K562 (cell line): ENCODE data around the gene LSM8. TPM values are rescaled to one million over a fixed set of nuclear protein-coding genes. Genes with fewer than 3 reads are reported as not detected.

ENCODE experiments used
- ASH1L ChIP-seq: fragments of 450-650 bp; IDR thresholded peaks from 2 replicates; pipeline ENCODE4 v1.6.1; 2018; ENCODE audit warnings: borderline replicate concordance, mild to moderate bottlenecking, low read depth; ENCODE audit not compliant: partially characterized antibody
- BRD4 ChIP-seq: fragments of 200-600 bp; sonication (generic); IDR thresholded peaks from 2 replicates; pipeline ENCODE4 v1.6.1; 2017; ENCODE audit warnings: inconsistent platforms
- HDAC2 ChIP-seq: fragments of 450-650 bp; IDR thresholded peaks from 2 replicates; pipeline ENCODE4 v1.6.1; 2016; ENCODE audit warnings: mild to moderate bottlenecking
- KDM2B ChIP-seq: fragments of 250-450 bp; sonication (Bioruptor Pico); IDR thresholded peaks from 2 replicates; pipeline ENCODE4 v1.8.0; 2021; ENCODE audit warnings: mild to moderate bottlenecking, moderate library complexity
- MAFK ChIP-seq: IDR thresholded peaks from 2 replicates; pipeline ENCODE4 v1.6.1; 2011; ENCODE audit warnings: low read length, improper control_type of control experiment
- MEF2D ChIP-seq: conservative IDR thresholded peaks from 2 replicates; pipeline ENCODE4 v1.6.1; 2016; ENCODE audit warnings: low read depth, missing genetic modification characterization, missing compliant biosample characterization
- MIER1 ChIP-seq: fragments of 450-650 bp; IDR thresholded peaks from 2 replicates; pipeline ENCODE4 v1.6.1; 2016; ENCODE audit warnings: antibody characterized with exemption, mild to moderate bottlenecking, low read depth
- NFRKB ChIP-seq: fragments of 450-650 bp; IDR thresholded peaks from 2 replicates; pipeline ENCODE4 v1.6.1; 2016; ENCODE audit warnings: low read depth
- NR2C1 ChIP-seq, 2 experiments: fragments of 450-650 bp; IDR thresholded peaks; 2 replicates each; pipeline ENCODE4 v1.6.1; 2017; ENCODE audit warnings: mild to moderate bottlenecking in 2 of 2, antibody characterized with exemption in 1 of 2, inconsistent platforms in 1 of 2, missing compliant biosample characterization in 1 of 2, missing genetic modification characterization in 1 of 2
- SETDB1 ChIP-seq: IDR thresholded peaks from one replicate; pipeline ENCODE4 v1.6.1; 2012; ENCODE audit warnings: low read length, control low read depth, inconsistent platforms
- SMAD2 ChIP-seq: fragments of 150-350 bp; IDR thresholded peaks from 2 replicates; pipeline ENCODE4 v1.6.1; 2014; ENCODE audit warnings: low read depth, mild to moderate bottlenecking, low read length
- SMARCA4 ChIP-seq: fragments of 450-650 bp; IDR thresholded peaks from 2 replicates; pipeline ENCODE4 v1.6.1; 2016
- SMARCB1 ChIP-seq: IDR thresholded peaks from 2 replicates; pipeline ENCODE4 v1.6.1; 2011; ENCODE audit warnings: improper control_type of control experiment, low read depth; ENCODE audit not compliant: insufficient read length
- SRSF7 ChIP-seq: fragments of 200-400 bp; formaldehyde crosslinking; optimal IDR thresholded peaks from 2 replicates; pipeline ENCODE3; 2017; ENCODE audit warnings: mild to moderate bottlenecking, low read depth, low read length
- SRSF9 ChIP-seq: fragments of 200-400 bp; formaldehyde crosslinking; IDR thresholded peaks from 2 replicates; pipeline ENCODE4 v1.6.1; 2017; ENCODE audit warnings: low read depth, low read length, borderline replicate concordance
- TFAM ChIP-seq: fragments of 250-450 bp; sonication (Bioruptor Pico); conservative IDR thresholded peaks from 2 replicates; pipeline ENCODE4 v1.5.0; 2021; ENCODE audit warnings: mild to moderate bottlenecking, moderate library complexity
- ZKSCAN1 ChIP-seq: fragments of 150-350 bp; IDR thresholded peaks from 2 replicates; pipeline ENCODE4 v1.6.1; 2016; ENCODE audit warnings: low read depth, low read length
- ZNF124 ChIP-seq: sonication (generic); formaldehyde crosslinking; IDR thresholded peaks from 2 replicates; pipeline ENCODE4 v1.8.1; 2022; ENCODE audit warnings: missing genetic modification reagents
- ZNF23 ChIP-seq: fragments of 250-450 bp; sonication (Bioruptor Pico); IDR thresholded peaks from 2 replicates; pipeline ENCODE4 v1.4.0; 2020; ENCODE audit warnings: mild to moderate bottlenecking
- ZNF561 ChIP-seq: fragments of 450-650 bp; formaldehyde crosslinking; conservative IDR thresholded peaks from 2 replicates; pipeline ENCODE4 v1.4.0; 2020; ENCODE audit warnings: mild to moderate bottlenecking, moderate library complexity
- polyA plus RNA-seq, 8 experiments: library from polyadenylated mRNA; depleted of rRNA in 4 of 8; stranded (reverse) in 5 of 8; unstranded in 3 of 8; fragments of >200 nt; fragmentation: Nextera tagmentation in 2 of 8; fragmentation: Illumina TruSeq in 1 of 8; extraction: Ambion mirVana in 2 of 8; extraction: Trizol in 1 of 8; gene quantifications; 2 replicates each; pipeline versions ENCODE4 v1.2.1 to v1.2.3, GENCODE V29; 2011 to 2014; ENCODE audit warnings: inconsistent platforms in 1 of 8, missing spikeins in 1 of 8
- total RNA-seq, 7 experiments: library from RNA; depleted of rRNA in 6 of 7; stranded (reverse); fragments of >200 nt in 6 of 7; fragmentation: Illumina TruSeq in 2 of 7; extraction: Trizol in 2 of 7; gene quantifications; 2 replicates each; pipeline versions ENCODE4 v1.2.1 to v1.2.3, GENCODE V29; 2011 to 2021; ENCODE audit warnings: low replicate concordance in 1 of 7
- TF ChIP-seq, protein P1 (sequence below): fragments of 200-800 bp; sonication (Bioruptor generic); IDR thresholded peaks from 2 replicates; pipeline ENCODE4 v1.6.1; 2017; ENCODE audit warnings: missing genetic modification characterization, missing compliant biosample characterization
- TF ChIP-seq, protein P2 (sequence below), 2 experiments: fragments of 450-650 bp; IDR thresholded peaks; 2 replicates each; pipeline ENCODE4 v1.6.1; 2018; ENCODE audit warnings: mild to moderate bottlenecking in 2 of 2, low read depth in 1 of 2; ENCODE audit not compliant: partially characterized antibody in 2 of 2
- TF ChIP-seq, protein P3 (sequence below): fragments of 450-650 bp; formaldehyde crosslinking; IDR thresholded peaks from 2 replicates; pipeline ENCODE4 v1.4.0; 2020; ENCODE audit warnings: mild to moderate bottlenecking, moderate library complexity

The LSM8 gene
- total and polyA plus RNA-seq, 9 of the 15 experiments (the other 6 are each of a cell fraction or from before 2014, with no cell fraction given), result 81.5 to 340 (median 180) TPM

DNA sequence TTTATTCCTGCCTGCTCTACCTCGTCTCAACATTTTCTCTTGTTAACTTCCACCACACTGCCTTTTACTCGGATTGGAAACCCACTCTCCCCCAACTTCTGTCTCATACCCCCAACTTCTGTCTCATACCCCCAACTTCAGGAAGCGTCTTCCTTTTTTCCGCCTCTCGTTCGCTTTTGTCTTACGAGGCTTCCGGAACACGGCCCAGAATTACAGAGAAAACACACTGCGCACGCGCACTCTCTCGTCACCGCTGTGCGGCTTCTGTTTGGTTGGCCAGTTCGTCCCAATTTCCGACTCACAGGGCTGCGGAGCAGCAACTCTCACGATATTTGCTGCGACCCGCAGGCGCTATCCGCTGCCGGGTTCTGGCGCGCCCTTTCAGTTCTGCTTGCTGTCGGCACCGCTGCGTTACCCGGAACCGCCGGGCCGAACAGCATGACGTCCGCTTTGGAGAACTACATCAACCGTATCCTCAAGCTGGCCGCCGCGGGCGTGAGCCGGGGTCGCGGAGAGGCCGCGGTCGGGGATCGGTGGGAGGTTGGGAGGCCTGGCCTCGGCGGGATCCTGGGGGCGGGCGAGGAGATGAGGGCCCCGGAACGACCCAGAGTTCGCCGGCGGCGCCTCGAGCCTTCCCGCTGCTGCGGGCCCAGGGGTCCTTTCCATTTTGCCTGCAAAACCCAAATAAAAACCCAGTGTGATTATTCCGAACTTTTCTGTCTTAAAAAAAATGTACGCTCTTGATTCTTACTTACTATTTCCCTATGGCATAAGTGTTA, at the start of gene LSM8 (continued):
- TF ChIP-seq TFAM (CRISPR knock-in tag), result no peak
- 0 out of 2 replicates have a peak, but pooled peaks have one; percentile 25 for TF ChIP-seq ZNF561 (CRISPR knock-in tag)
- 0 out of 2 replicates have a peak, but pooled peaks have one; percentile 53 for TF ChIP-seq SMARCA4
- no peak for TF ChIP-seq SRSF7
- TF ChIP-seq, protein P1, sequence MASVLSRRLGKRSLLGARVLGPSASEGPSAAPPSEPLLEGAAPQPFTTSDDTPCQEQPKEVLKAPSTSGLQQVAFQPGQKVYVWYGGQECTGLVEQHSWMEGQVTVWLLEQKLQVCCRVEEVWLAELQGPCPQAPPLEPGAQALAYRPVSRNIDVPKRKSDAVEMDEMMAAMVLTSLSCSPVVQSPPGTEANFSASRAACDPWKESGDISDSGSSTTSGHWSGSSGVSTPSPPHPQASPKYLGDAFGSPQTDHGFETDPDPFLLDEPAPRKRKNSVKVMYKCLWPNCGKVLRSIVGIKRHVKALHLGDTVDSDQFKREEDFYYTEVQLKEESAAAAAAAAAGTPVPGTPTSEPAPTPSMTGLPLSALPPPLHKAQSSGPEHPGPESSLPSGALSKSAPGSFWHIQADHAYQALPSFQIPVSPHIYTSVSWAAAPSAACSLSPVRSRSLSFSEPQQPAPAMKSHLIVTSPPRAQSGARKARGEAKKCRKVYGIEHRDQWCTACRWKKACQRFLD, result peak; percentile 91
- TF ChIP-seq NFRKB, result peak; percentile 96
- TF ChIP-seq HDAC2, result 0 out of 2 replicates have a peak, but pooled peaks have one; percentile 14
- no peak for TF ChIP-seq SETDB1
- no peak for TF ChIP-seq KDM2B (CRISPR knock-in tag)
- TF ChIP-seq SMAD2, result no peak
- TF ChIP-seq, protein P2, sequence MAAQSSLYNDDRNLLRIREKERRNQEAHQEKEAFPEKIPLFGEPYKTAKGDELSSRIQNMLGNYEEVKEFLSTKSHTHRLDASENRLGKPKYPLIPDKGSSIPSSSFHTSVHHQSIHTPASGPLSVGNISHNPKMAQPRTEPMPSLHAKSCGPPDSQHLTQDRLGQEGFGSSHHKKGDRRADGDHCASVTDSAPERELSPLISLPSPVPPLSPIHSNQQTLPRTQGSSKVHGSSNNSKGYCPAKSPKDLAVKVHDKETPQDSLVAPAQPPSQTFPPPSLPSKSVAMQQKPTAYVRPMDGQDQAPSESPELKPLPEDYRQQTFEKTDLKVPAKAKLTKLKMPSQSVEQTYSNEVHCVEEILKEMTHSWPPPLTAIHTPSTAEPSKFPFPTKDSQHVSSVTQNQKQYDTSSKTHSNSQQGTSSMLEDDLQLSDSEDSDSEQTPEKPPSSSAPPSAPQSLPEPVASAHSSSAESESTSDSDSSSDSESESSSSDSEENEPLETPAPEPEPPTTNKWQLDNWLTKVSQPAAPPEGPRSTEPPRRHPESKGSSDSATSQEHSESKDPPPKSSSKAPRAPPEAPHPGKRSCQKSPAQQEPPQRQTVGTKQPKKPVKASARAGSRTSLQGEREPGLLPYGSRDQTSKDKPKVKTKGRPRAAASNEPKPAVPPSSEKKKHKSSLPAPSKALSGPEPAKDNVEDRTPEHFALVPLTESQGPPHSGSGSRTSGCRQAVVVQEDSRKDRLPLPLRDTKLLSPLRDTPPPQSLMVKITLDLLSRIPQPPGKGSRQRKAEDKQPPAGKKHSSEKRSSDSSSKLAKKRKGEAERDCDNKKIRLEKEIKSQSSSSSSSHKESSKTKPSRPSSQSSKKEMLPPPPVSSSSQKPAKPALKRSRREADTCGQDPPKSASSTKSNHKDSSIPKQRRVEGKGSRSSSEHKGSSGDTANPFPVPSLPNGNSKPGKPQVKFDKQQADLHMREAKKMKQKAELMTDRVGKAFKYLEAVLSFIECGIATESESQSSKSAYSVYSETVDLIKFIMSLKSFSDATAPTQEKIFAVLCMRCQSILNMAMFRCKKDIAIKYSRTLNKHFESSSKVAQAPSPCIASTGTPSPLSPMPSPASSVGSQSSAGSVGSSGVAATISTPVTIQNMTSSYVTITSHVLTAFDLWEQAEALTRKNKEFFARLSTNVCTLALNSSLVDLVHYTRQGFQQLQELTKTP (IDR thresholded peaks at IDR 0.05; ENCODE audit: low read depth in 1 of 2, partially characterized antibody in 2 of 2), result peak; percentile 65 to 76
- 0 out of 2 replicates have a peak, but pooled peaks have one; percentile 24 for TF ChIP-seq MIER1
- TF ChIP-seq ZKSCAN1, result no peak; the same call in 1 of the 2 replicates
- no peak for TF ChIP-seq SMARCB1
- no peak for TF ChIP-seq NR2C1 (IDR thresholded peaks at IDR 0.05)
- peak; percentile 51; the same call in 1 of the 2 replicates for TF ChIP-seq NR2C1 (tag; IDR thresholded peaks at IDR 0.05)
- no peak for TF ChIP-seq MEF2D (tag)
- TF ChIP-seq ZNF124 (CRISPR knock-in tag), result no peak
- no peak for TF ChIP-seq SRSF9
- peak; percentile 11; the same call in 1 of the 2 replicates for TF ChIP-seq BRD4
- TF ChIP-seq, protein P3, sequence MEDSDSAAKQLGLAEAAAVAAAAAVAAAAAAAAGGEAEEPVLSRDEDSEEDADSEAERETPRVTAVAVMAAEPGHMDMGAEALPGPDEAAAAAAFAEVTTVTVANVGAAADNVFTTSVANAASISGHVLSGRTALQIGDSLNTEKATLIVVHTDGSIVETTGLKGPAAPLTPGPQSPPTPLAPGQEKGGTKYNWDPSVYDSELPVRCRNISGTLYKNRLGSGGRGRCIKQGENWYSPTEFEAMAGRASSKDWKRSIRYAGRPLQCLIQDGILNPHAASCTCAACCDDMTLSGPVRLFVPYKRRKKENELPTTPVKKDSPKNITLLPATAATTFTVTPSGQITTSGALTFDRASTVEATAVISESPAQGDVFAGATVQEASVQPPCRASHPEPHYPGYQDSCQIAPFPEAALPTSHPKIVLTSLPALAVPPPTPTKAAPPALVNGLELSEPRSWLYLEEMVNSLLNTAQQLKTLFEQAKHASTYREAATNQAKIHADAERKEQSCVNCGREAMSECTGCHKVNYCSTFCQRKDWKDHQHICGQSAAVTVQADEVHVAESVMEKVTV (CRISPR knock-in tag), result peak; percentile 45
- peak; percentile 67 for TF ChIP-seq ASH1L
- no peak; the same call in 1 of the 2 replicates for TF ChIP-seq MAFK
- TF ChIP-seq ZNF23 (CRISPR knock-in tag), result no peak
